Colonic mucosa (tissue), 4 donors: ENCODE data around the gene STPG4. TPM values are rescaled to one million over a fixed set of nuclear protein-coding genes. Genes with fewer than 3 reads are reported as not detected.

Source experiments
- DNase-seq: peaks from one replicate; pipeline ENCODE4 v3.0.0-alpha.2; 2020
- H3K27ac ChIP-seq: fragments of 200-600 bp; one replicate; pipeline ENCODE4 v1.8.0; 2021
- H3K27me3 ChIP-seq: fragments of 200-600 bp; one replicate; pipeline ENCODE4 v1.8.0; 2021
- H3K36me3 ChIP-seq: fragments of 200-600 bp; one replicate; pipeline ENCODE4 v1.8.0; 2021
- H3K4me1 ChIP-seq: fragments of 200-600 bp; one replicate; pipeline ENCODE4 v1.8.0; 2021; ENCODE audit warnings: mild to moderate bottlenecking
- H3K4me3 ChIP-seq: fragments of 200-600 bp; one replicate; pipeline ENCODE4 v1.8.0; 2021
- H3K9ac ChIP-seq, 2 donors: one replicate each; pipeline ENCODE4 v1.7.0; 2013; ENCODE audit warnings: control low read depth in 2 of 2, low read depth in 2 of 2, low read length in 2 of 2
- H3K9me3 ChIP-seq: fragments of 200-600 bp; one replicate; pipeline ENCODE4 v1.8.0; 2021
- CTCF ChIP-seq: fragments of 200-600 bp; IDR thresholded peaks from one replicate; pipeline ENCODE4 v1.8.0; 2022; ENCODE audit warnings: antibody characterized with exemption, mild to moderate bottlenecking
- intact Hi-C: fragments of 100-400 bp; cut with DNase I; formaldehyde crosslinking; loops from one replicate; pipeline ENCODE4 v1.14.1; 2022
- total RNA-seq, 2 donors: library from RNA; stranded (reverse); fragmentation: NEBNext Ultra II Directional in 1 of 2; extraction: Animal tissue kit (Norgen Biotek cat#: 25700) in 1 of 2; gene quantifications; one replicate each; pipeline ENCODE4 v1.2.1, GENCODE V29; 2021
- donor health status: healthy.
- donor health status: DM: no; HTN: no; CAD: no.
- donor health status: DM: no; HTN: no; CAD: no.

STPG4 gene
- total RNA-seq, 2 donors from 2014 or later: 0.21 to 0.47 TPM

- Histone ChIP-seq H3K27ac (no peak overlapping the region), H3K9ac (no peak overlapping the region), H3K4me1 (peaks cover 7% of the 10 kb centered on the region), H3K27me3 (no peaks in the 10 kb centered on the region), H3K4me3 (no peak overlapping the region), H3K9me3 (no peaks in the 10 kb centered on the region), H3K36me3 (no peaks in the 10 kb centered on the region)
- intact Hi-C loops: no loop called here
- no peak for DNase-seq
- no peak for TF ChIP-seq CTCF
These were observed 100.2 kb downstream of the STPG4 start for GRCh38 chr2:47054868-47055267.

DNA sequence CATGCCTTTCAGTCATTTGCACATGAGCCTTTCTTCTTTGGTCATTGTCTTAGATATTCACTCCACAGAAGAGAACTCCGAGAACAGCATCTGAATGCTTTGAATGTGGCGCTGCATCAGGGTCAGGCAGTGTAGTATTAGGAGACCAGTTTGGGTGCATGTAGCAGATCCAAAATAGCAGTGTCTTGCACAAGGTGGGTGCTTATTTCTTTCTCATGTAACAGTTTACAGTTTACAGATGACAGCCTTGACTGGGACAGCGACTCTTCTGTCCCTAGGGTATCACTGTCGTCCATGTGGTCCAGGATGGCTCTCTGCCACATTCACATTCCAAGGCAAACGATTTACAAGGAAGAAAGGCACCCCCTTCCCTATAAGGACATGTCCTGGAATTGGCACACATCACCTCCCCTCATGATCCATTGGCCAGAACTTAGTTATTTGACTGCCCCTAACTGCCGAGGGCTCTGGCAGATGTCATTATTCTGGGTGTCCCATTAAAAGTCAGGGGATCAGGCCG is 101.0 kb downstream of the STPG4 start:
- H3K4me1 ChIP-seq: peaks cover 7% of the 10 kb centered on the region
- intact Hi-C loops: no loop called here
- H3K9ac ChIP-seq: no peak overlapping the region
- DNase-seq: no peak
- H3K27me3 ChIP-seq: no peaks in the 10 kb centered on the region
- TF ChIP-seq CTCF: no peak
- no peak overlapping the region for H3K27ac ChIP-seq
- H3K36me3 ChIP-seq: no peaks in the 10 kb centered on the region
- no peaks in the 10 kb centered on the region for H3K9me3 ChIP-seq
- no peak overlapping the region for H3K4me3 ChIP-seq

DNA sequence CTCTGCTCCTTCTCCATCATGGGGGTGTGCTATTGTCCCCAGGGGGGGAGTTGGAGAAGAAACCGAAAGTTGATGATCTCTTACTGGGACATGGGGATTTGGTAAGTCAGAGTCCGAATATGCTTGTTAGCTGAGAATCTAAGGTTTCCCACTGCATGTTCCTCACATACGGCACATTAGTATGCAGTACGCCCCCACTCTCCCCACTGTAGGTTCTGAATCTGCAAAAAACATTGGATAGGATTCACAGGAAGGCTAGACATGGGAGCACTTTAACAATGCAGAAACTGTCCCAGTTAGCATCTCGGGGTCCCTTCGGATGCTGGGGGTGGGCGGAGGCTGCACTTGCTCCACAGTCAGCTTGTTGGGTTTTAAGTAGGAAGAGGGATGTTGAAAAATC is 102.3 kb downstream of the STPG4 start:
- Histone ChIP-seq H3K9me3 (no peaks in the 10 kb centered on the region), H3K4me3 (no peak overlapping the region), H3K27ac (no peak overlapping the region), H3K4me1 (peaks cover 7% of the 10 kb centered on the region), H3K36me3 (no peaks in the 10 kb centered on the region), H3K9ac (no peak overlapping the region), H3K27me3 (no peaks in the 10 kb centered on the region)
- DNase-seq: no peak
- intact Hi-C loops: no loop called here
- TF ChIP-seq CTCF: no peak

GRCh38 chr2:47051562-47051961 is 103.5 kb downstream of the STPG4 start:
- TF ChIP-seq CTCF: no peak
- Histone ChIP-seq H3K36me3 (no peaks in the 10 kb centered on the region), H3K27ac (no peak overlapping the region), H3K4me3 (no peak overlapping the region), H3K4me1 (peaks cover 7% of the 10 kb centered on the region), H3K27me3 (no peaks in the 10 kb centered on the region), H3K9ac (no peak overlapping the region), H3K9me3 (no peaks in the 10 kb centered on the region)
- intact Hi-C loops: no loop called here
- DNase-seq: no peak

GRCh38 chr2:47050762-47051161 is 104.3 kb downstream of the STPG4 start:
- no peaks in the 10 kb centered on the region for H3K9me3 ChIP-seq
- H3K27me3 ChIP-seq: no peaks in the 10 kb centered on the region
- no peak for TF ChIP-seq CTCF
- H3K9ac ChIP-seq: no peak overlapping the region
- peaks cover 7% of the 10 kb centered on the region for H3K4me1 ChIP-seq
- H3K27ac ChIP-seq: no peak overlapping the region
- H3K4me3 ChIP-seq: no peak overlapping the region
- DNase-seq: no peak
- no peaks in the 10 kb centered on the region for H3K36me3 ChIP-seq
- intact Hi-C loops: no loop called here
